Hepatic stellate cell (primary cell): Measurements from ENCODE around the gene TLE4.
"Not testable (repeated sequence)": the region's sequence is repeated elsewhere in the genome, so short reads cannot be mapped to it uniquely, and the experiment has no call there.

Experiments
- DNase-seq: peaks from one replicate; pipeline ENCODE4 v3.0.0; 2011; ENCODE audit warnings: low spot score

TLE4 gene

DNA sequence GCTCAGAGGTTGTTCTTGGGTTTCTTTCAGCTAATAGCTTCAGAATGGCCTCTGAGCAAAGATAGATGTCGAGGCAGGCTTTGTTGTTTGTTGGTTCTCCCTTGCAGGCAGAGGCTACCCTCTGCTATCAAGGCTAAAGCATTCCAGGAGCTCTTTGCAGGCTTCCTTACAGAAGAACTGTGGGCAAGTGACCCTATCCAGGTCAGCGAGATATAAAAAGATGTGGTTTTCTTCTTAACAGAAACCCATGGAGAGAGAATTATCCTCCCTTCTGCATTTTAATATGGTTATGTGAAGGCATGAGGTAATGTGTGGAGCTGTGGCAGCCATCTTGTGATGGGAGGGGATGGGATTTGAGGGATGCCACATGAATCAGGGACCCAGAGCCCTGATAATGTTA is 67.0 kb downstream of the TLE4 start:
- DNase-seq: no peak

DNA sequence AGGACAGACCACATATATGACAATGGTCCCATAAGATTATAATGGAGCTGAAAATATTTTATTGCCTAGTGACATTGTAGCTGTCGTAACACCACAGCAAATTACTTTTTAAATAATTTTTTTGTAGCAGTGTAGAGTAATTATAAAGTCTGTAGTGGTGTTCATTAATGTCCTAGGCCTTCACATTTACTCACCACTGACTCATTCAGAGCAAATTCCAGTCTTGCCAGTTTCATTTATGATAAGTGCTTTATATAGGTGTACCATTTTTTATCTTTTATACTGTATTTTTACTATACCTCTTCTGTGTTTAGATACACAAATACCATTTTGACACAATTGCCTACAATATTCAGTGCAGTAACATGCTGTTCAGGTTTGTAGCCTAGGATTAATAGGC is 67.6 kb downstream of the TLE4 start:
- no peak for DNase-seq

DNA sequence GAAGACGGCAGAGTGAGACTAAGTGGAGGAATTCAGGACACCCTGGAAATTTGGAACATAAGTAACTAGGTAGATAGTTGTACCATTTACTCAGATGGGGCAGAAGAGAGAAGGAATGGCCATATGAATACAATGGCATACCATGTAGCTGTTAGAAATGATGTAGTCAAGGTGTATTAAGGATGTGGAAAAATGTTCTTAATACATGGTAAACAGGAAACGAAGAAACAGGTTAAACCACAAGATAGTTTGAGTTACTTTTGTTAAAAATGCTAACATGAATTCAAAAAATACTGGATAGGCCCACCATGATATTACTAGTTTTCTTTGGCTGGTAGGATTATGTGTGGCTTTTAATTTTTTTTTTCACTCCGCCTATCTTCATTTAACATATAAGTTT is 68.3 kb downstream of the TLE4 start:
- not testable (repeated sequence) for DNase-seq

DNA sequence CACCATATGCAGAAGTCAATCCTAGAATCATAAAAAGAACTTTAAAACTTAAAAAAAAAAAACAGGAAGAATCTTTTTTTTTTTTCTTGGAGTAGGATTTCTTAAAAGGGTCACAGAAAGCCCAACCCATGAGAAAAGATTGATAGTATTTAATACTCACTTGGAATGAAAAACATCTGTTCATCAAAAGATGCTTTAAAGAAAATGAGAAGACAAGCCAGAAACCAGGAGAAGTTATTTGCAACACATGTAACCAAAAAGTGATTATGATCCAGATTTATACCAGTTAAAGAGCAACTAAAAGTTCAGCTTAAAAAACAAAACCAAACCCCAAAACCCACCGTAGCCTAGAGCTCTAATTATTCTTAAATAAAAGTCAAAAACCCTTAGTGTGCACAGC is 69.3 kb downstream of the TLE4 start:
- DNase-seq: no peak

DNA sequence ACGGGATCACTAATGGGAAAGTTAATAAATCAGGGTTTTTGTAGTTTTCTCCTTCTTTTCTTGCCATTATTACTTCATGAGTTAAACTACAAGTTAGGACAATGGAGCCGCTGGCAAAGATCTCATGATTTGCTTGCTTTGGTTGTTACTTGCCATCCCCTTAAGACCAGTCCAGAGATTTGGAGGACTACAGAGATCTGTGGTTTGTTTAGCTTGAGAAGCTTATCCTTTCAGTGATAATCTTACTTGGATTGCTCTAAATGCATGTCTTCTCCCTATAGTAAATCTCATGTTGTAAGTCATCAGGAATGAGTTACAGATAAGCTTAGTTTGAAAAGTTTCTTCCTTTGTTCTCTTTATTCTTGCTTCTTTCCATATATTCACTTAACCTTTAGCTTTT is 70.9 kb downstream of the TLE4 start:
- no peak for DNase-seq

DNA sequence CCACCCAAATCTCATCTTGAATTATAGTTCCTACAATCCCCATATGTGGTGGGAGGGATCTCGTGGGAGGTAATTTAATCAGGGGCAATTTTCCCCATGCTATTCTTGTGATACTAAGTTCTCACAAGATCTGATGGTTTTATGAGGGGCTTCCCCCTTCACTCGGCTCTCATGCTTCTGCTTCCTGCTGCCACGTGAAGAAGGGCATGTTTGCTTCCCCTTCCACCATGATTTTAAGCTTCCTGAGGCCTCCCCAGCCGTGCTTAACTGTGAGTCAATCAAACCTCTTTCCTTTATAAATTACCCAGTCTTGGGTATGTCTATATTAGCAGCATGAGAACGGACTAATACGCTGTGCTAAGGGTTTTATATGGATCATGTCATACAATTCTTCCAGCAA is 72.3 kb downstream of the TLE4 start:
- DNase-seq: no peak

DNA sequence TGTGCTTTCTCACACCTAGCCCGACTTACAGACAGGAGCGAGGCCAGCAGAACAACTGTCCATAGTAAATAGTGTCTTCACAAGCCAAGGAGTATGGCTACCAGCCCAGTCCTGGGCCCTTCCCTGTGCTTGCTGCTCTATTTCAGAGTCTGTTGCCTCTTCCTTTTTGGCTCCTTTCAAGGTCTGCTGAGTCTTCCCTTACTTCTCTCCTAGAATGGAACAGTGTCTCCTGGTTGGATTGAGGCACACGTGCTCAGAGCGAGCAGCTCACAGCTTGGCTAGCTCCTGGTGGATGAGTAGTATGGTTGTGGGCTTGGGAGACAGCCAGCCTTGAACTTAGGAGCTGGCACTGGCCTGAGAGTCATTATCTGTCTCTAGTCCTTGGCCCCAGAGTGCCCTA is 72.8 kb downstream of the TLE4 start:
- DNase-seq: no peak

DNA sequence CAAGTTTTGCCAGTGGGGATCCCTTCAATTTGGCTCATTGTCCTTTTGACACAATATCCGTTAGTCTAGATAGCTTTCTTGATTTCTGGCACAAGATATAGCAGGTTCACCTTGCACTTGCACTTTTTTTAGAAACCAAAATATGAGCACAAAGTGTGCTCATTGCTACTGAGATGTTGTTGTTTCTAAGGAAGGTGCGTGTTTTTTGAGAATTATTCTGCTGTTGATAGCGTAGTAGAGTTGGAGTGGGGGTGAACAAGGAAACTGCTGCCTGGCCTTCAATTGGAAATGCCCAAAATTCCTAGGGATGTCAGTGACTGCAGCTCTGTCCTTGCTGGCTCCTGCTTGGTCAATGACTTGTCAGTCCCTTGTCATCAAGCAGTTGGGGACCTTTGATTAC is 73.3 kb downstream of the TLE4 start:
- DNase-seq: no peak

DNA sequence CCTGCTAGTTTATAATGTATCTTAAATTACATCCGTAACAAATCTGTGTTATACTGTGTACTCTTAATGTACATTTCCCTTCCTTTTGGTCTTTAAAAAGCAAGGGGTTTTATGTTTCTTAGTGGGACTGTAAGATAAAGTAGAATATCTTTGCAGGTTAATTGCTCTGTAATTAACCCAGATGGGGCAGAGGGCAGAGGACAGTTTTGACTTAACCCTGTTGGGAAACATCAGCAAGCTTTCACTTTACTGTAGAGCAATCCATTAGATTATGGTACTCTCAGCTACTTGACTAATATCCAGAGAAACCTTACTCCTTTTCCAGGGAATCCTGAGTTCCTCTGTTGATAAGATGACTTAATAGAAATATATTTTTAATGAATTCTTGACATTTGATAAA is 74.3 kb downstream of the TLE4 start:
- DNase-seq: no peak

DNA sequence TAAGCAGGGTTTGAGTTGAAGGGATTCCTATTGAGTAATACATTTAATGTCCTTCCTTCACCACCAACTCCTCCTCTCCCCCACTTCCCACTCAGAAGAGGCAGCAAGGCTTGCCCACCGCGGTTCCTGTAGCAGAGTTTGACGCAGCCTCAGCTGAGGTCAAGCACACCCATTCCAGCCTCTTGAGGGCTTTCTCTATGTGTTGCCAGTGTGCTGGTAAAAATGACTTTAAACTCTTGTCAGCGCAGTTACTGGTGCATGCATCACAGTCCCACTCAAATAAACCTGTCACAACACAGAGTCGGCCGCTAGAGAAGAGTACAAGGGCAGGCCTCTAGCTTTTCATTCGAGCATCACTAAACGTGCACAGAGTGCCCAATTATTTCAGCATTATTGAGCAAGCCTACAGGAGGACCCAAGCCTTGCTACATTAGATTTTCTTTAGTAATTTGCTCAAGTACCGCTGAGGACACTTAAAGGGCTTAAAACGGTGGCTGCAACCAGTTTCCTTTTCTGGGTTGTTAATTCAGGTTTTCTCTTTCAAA is 79.6 kb downstream of the TLE4 start:
- no peak for DNase-seq

DNA sequence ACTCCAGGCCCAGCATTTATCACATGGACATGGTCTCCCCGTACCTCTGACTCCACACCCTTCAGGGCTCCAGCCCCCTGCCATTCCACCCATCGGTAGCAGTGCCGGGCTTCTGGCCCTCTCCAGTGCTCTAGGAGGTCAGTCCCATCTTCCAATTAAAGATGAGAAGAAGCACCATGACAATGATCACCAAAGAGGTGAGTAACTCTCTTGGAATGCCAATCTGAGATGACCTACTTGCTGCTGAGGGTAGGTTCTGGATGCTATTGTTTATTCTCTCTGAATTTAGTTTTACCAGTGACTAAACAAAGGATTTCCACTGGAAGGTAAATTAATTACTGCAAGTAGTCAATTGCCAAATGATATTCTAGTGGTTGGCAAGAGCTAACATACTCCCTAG is 80.8 kb downstream of the TLE4 start:
- no peak for DNase-seq

DNA sequence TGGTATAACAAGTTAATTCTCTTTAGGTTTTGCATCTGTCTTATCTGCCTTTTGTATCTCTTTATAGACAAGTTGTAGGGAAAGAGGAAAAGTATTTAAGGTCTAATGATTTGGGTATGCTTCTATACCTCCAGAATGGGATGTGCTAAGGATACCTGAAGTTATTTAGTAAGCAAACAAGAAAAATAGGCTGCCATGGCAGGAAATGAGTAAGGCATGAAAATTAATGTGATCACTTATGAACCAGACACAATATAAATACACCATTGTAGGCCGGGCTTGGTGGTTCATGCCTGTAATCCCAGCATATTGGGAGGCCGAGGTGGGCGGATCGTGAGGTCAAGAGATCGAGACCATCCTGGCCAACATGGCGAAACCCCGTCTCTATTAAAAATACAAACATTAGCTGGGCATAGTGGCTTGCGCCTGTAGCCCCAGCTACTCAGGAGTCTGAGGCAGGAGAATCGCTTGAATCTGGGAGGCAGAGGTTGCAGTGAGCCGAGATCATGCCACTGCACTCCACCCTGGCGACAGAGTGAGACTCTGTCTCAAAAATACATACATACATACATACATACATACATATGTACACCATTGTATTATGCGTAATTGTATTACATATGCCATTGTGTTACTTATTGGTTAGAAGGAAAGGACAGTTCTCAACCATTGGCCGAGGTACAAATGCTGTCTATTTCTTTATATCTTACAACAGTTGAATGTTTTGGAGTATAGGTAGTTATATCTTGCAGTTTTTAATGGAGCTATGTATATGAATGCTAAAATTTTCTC is 83.0 kb downstream of the TLE4 start:
- DNase-seq: not testable (repeated sequence)

DNA sequence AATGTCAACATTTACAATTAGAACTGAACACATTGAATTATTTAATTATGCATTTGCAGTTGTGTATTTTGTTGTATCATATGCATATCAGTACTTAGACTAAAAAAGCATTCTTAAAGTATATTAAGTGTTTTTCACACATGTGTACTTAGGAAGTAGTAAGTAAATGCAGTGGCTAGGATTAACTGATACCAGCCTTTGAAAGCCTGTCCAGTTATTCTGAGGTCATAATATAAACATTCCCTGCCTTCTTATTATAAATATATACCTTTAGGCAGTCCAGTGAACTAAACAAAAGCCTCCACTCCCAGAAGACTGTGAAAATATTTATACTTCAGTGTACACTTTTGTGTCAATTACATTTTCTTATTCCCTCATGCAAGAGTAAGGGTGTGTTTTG is 83.8 kb downstream of the TLE4 start:
- no peak for DNase-seq

DNA sequence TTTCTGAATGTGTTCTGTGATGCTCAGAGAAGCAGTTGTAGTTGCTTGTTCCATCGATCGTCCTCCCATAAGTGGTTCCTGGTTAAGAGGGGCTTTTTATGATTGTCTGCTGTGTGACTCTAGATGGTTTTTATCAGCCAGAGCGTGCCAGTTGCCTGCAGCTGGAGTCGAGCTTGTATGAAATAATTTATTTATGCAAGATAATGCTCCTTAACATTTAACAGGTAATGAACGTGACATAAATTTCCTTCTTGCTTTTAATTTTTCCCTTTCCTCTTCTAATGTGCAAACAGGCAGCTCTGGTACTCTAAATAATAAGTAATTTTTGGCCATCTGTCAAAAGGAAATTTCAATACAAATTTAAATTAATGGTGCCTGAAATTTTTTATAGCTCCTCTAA is 84.4 kb downstream of the TLE4 start:
- DNase-seq: no peak

DNA sequence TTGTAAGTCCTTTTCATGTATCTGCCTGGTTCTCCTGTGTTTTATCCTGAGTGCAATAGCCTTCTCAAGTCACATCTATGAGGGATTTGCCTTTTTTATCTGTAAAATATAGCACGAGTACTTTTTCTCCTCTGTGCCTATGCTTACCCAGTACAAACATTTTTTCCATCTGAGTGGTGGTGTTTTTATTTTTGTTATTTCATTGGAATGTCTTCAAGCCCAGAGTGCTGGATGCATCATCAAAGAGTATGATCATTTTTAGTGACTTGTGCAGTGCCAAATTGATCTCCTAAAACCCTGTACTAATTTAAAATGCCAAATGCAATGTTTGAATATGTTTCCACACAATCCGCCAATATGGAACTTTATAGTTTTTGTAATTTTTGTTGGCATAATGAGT is 86.1 kb downstream of the TLE4 start:
- DNase-seq: no peak

DNA sequence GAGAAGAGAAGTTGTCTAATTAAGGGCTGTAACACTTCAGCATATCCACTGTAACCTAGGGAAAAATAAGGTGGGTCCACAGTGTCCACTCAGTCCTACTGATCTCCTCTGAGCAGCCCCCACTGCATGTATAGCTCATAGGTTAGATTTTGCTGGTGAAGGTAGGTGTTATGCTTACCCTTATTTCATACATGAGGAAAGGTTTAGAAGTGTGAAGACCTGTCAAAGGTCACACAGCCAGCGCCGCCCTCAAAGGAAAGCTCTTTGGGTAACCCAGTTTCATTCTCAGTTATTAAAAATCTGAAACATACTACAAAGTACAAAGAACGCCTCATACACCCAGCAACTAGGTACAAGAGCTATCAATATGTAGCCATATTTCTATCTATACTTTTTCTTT is 87.2 kb downstream of the TLE4 start:
- DNase-seq: no peak

DNA sequence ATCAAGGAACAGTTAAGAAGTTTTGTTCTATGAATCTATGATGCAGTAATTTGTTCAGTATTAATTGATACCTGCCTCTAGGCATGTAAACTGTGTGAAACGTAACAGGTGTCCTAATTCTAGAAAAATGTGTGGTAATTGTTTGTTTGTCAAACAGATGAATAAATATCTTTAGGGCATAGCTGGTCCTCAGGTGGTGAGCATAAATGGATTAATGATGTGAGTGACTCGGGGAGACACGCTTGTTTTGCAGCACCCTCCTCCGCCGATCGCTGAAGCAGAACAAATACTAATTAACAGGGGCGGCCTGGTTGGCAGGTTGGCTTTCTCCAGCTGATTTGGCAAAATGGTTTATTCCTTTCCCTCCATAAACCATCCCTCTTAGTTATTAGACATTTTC is 88.8 kb downstream of the TLE4 start:
- no peak for DNase-seq

DNA sequence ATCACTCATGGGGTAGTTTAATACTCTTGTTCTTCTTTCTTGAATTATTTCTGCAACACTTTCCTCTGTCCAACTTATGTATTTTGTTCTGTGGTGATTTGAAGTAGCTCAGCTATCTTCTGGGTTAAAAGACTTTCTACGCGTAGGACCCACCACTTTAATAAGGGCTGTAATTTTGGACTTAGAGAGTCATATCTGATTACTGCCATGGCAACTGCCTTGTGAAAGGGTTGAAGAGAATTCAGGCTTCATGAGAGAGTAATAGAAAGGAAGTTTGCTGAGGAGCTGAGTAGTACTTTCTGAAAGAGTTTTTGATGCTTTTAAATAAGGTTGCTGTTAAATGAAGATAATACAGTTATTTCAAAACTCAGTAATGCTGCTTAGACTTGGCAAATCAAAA is 89.5 kb downstream of the TLE4 start:
- no peak for DNase-seq

DNA sequence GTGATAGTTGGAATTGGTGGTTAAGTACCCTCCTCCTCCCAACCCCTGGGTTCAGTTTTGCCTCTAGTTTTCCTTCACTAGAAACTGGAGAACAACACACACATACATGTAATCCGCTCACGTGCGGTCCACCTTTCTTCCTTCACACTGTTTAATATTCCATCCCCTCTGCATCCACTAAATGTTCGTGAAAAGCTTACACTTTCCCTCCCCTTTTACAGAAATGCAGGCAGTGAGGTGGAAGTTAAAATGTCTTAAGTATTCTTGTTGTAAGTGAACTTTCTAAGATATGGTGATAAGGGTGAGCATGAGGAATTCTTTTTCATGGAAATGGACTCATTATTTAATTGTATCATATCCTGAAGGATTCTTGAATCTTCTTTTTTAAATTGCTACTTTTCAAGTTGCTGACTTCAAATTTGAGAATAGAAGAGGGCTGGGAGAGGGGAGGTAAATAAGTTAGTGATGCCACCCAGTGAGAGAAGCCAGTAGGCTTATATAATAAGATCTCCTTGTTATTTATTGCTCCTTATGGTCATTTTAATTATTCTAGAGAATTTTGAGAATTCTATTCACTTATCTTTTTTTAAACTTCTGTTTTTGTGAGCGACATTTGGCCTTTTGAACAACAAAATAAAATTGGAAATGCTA is 90.2 kb downstream of the TLE4 start:
- no peak for DNase-seq

DNA sequence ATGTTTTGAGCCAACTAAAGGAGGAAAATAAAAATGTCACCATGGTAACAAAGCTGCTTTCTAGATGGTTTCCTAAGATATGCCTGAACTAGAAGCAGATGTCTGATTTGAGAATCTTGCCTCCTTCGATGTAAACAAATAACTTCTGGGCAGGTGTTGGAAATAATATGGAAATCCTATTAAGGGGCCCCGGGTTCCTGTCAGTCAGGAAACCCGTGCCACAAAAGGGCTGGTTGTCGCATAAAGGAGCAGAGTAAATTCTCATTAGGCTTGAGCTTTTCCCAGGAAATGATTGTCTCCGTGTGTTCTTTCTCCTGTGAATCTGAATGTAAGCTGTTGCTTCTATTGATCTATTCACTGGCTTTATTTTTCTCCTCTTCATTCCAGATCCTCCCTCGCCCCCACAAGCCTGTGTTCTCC is 90.8 kb downstream of the TLE4 start:
- no peak for DNase-seq

DNA sequence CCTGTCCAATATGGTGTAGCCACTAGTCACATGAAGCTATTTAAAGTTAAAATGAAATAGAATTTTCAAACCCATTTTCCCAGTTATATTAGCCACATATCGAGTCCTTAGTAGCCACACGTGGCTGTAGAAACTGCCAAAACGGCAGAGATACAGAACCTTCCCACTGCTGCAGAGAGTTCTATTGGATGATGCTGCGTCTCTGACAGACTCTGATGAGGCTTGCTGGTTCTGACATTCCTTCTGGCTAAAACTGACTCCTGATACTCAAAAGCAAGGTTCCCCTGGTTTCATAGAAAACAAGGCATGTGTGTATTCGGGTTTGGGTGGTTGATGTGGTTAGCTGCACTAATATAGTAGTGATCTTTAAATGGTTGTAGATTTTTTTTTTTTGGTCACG is 91.5 kb downstream of the TLE4 start:
- peak; percentile 12 for DNase-seq

DNA sequence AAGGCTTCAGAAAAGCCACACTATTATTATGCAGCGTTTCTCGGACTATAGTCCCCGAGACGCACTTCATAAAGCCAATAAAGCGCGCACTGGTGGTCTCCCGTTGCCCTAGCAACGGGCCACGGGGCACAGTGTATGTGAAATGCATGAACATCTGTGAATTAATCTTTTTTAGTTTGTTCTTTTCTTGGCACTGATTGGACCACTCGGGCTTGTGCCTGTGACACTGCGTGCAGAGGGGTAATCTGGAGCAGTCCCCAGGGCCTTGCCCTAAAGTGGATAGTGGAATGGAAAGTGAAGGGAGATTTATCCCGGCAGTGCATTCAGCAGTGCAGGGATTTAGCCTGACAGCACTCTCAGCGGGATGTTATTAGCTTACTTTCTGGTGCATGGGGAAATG is 92.1 kb downstream of the TLE4 start:
- DNase-seq: peak; percentile 14

DNA sequence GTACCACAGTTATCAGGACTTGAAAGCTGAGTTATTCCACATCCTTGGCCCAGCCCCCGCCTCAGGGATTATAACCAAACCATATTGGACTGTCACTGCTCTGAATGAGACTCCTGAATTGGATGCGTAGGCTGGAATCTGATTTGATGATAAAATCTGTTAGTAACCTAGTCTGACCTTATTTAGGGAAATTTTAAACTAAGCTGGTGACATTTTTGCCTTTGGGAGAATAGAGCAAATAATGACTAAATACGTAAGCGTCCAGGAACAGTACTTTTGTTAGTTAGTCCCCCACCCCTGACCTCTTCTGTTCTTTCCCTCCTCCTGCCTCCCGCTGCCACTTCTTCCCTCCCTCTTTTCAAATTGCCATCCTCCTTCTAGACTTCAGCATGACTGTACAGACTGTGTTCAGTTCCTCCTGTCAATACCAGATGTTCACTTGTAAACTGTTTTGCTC is 92.6 kb downstream of the TLE4 start:
- peak; percentile 8 for DNase-seq

DNA sequence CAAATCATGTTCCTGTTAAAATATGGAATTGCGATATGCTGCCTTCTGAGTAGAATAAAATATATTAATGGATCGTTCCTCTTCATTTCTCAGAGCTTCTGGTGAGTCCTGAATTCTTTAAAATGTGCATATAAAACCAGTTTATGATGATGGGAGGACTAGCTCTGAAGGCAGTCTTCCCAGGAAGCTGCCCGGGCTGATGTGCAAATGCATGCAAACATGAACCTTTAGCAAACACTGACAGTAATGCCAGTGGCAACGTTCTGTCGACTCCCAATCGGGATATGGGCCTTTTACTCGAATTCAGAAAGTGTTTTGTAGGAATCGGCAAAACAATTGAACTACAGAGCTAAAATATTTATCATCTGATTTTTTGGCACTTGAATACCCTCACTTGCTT is 93.6 kb downstream of the TLE4 start:
- DNase-seq: no peak
